DMS53 treated with DMSO at 0.1 percent for 48 hours (cell line): ENCODE results near the gene TJP3.

Source experiments
- DNase-seq: peaks from one replicate; lab custom pipeline; 2025; ENCODE audit not compliant: unreplicated experiment; lab: John Stamatoyannopoulos, UW

Gene TJP3

GRCh38 chr19:3783660-3784584 lies 75.7 kb downstream of the TJP3 start:
- DNase-seq = peak; percentile 3

GRCh38 chr19:3784607-3785450 lies 76.6 kb downstream of the TJP3 start:
- DNase-seq = no peak

- DNase-seq = no peak
Observed at GRCh38 chr19:3785451-3785937, 77.3 kb downstream of the TJP3 start.

- no peak for DNase-seq
Observed at GRCh38 chr19:3785938-3786824, 78.0 kb downstream of the TJP3 start, which contains the start of gene MATK. TSS of gene MATK (minus strand) at chr19:3786381. CDS start at chr19:3785135, 1,246 bp downstream.

GRCh38 chr19:3788996-3789778 lies 81.0 kb downstream of the TJP3 start:
- DNase-seq = no peak

- no peak for DNase-seq
Observed at GRCh38 chr19:3790209-3790734, 82.1 kb downstream of the TJP3 start.

GRCh38 chr19:3790941-3791340 lies 82.8 kb downstream of the TJP3 start:
- DNase-seq = no peak

- no peak for DNase-seq
Observed at GRCh38 chr19:3792114-3792513, 83.9 kb downstream of the TJP3 start.

- no peak for DNase-seq
Observed at GRCh38 chr19:3793799-3794198, 85.6 kb downstream of the TJP3 start.

- DNase-seq = no peak
Observed at GRCh38 chr19:3796358-3796757, 88.2 kb downstream of the TJP3 start.

GRCh38 chr19:3798137-3798536 lies 90.0 kb downstream of the TJP3 start:
- no peak for DNase-seq
